ENCODE data around the gene GPR42.

Gene GPR42

DNA sequence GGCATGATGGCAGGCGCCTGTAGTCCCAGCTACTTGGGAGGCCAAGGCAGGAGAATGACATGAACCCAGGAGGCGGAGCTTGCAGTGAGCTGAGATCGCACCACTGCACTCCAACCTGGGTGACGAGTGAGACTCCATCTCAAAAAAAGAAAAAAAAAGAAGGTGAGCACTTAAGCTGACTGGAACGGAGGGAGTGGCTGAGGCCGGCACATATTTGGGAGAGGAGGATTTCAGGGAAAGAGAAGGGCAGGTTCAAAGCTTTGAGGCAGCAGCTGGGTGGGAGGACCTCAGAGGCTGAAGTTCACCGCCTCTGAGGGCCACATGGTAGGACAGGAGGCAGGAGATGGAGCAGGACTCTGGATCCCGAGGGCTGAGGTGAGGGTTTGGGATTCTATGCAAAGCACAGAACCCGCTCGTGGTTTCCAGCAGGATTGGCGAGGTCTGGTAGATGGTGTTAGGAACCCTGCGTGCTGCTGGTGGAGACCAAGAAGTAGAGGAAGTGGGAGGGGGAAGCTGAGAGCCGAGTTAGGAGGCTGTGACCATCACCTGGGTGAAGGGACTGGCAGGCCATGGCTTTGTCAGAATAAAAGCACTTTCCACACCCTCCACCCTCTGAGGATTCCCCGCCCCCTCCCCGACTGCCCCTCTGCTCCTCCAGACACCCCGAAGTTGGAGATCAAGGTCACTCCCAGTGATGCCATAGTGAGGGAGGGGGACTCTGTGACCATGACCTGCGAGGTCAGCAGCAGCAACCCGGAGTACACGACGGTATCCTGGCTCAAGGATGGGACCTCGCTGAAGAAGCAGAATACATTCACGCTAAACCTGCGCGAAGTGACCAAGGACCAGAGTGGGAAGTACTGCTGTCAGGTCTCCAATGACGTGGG, 33.5 kb upstream of the GPR42 start:
- TF ChIP-seq FOXM1 (IDR thresholded peaks at IDR 0.05; ENCODE audit: borderline replicate concordance, low read depth) (no peak), NFIC (IDR thresholded peaks at IDR 0.05) (no peak)

DNA sequence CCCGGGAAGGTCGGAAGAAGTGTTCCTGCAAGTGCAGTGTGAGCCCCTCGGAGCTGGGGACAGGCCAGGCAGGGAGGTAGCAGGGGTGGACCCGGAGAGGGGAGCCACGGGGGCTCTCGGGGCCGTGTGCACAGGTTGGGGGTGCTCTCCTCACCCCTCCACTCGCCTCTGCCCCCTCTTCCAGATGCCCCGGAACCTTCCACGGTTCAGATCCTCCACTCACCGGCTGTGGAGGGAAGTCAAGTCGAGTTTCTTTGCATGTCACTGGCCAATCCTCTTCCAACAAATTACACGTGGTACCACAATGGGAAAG, 32.9 kb upstream of the GPR42 start:
- no peak for TF ChIP-seq EGR1 (IDR thresholded peaks at IDR 0.05)
- TF ChIP-seq MAX (IDR thresholded peaks at IDR 0.05) = no peak
- no peak for TF ChIP-seq USF1 (IDR thresholded peaks at IDR 0.05)

- no peak for TF ChIP-seq NFIC (IDR thresholded peaks at IDR 0.05)
- no peak for TF ChIP-seq TAF1 (IDR thresholded peaks at IDR 0.05; ENCODE audit: low read depth)
- TF ChIP-seq TCF12 (IDR thresholded peaks at IDR 0.05; ENCODE audit: low read depth) = no peak
- no peak for TF ChIP-seq REST (IDR thresholded peaks at IDR 0.05; ENCODE audit: low read depth)
- TF ChIP-seq TEAD4 (IDR thresholded peaks at IDR 0.05) = no peak
- no peak for TF ChIP-seq YY1 (IDR thresholded peaks at IDR 0.05; ENCODE audit: low read depth)
- no peak for TF ChIP-seq MAX (IDR thresholded peaks at IDR 0.05)
- no peak for TF ChIP-seq CEBPB (IDR thresholded peaks at IDR 0.05)
- TF ChIP-seq RAD21 (IDR thresholded peaks at IDR 0.05; ENCODE audit: low read depth) = no peak
- no peak for TF ChIP-seq USF1 (IDR thresholded peaks at IDR 0.05)
- TF ChIP-seq CREB1 (IDR thresholded peaks at IDR 0.05; ENCODE audit: low read depth) = no peak
- TF ChIP-seq EP300 (IDR thresholded peaks at IDR 0.05; ENCODE audit: borderline replicate concordance) = no peak
- no peak for TF ChIP-seq FOXM1 (IDR thresholded peaks at IDR 0.05; ENCODE audit: borderline replicate concordance, low read depth)
- no peak for TF ChIP-seq ZBTB7A (IDR thresholded peaks at IDR 0.05; ENCODE audit: low read depth)
- no peak for TF ChIP-seq EGR1 (IDR thresholded peaks at IDR 0.05)
Observed at GRCh38 chr19:35340431-35340830, 30.4 kb upstream of the GPR42 start.

- TF ChIP-seq TEAD4 (IDR thresholded peaks at IDR 0.05) (no peak), REST (IDR thresholded peaks at IDR 0.05; ENCODE audit: low read depth) (no peak), CEBPB (IDR thresholded peaks at IDR 0.05) (no peak), EGR1 (IDR thresholded peaks at IDR 0.05) (no peak), ZBTB7A (IDR thresholded peaks at IDR 0.05; ENCODE audit: low read depth) (no peak), TAF1 (IDR thresholded peaks at IDR 0.05; ENCODE audit: low read depth) (no peak), YY1 (IDR thresholded peaks at IDR 0.05; ENCODE audit: low read depth) (no peak), RAD21 (IDR thresholded peaks at IDR 0.05; ENCODE audit: low read depth) (no peak), CREB1 (IDR thresholded peaks at IDR 0.05; ENCODE audit: low read depth) (no peak), TCF12 (IDR thresholded peaks at IDR 0.05; ENCODE audit: low read depth) (no peak), EP300 (IDR thresholded peaks at IDR 0.05; ENCODE audit: borderline replicate concordance) (no peak), MAX (IDR thresholded peaks at IDR 0.05) (no peak), NFIC (IDR thresholded peaks at IDR 0.05) (no peak), USF1 (IDR thresholded peaks at IDR 0.05) (no peak), FOXM1 (IDR thresholded peaks at IDR 0.05; ENCODE audit: borderline replicate concordance, low read depth) (no peak)
Observed at GRCh38 chr19:35341006-35341405, 29.9 kb upstream of the GPR42 start.

GRCh38 chr19:35341565-35342225, 29.2 kb upstream of the GPR42 start:
- TF ChIP-seq USF1 (IDR thresholded peaks at IDR 0.05) = no peak
- no peak for TF ChIP-seq TCF12 (IDR thresholded peaks at IDR 0.05; ENCODE audit: low read depth)
- TF ChIP-seq ZBTB7A (IDR thresholded peaks at IDR 0.05; ENCODE audit: low read depth) = no peak
- TF ChIP-seq RAD21 (IDR thresholded peaks at IDR 0.05; ENCODE audit: low read depth) = no peak
- no peak for TF ChIP-seq FOXM1 (IDR thresholded peaks at IDR 0.05; ENCODE audit: borderline replicate concordance, low read depth)
- no peak for TF ChIP-seq REST (IDR thresholded peaks at IDR 0.05; ENCODE audit: low read depth)
- TF ChIP-seq CREB1 (IDR thresholded peaks at IDR 0.05; ENCODE audit: low read depth) = no peak
- no peak for TF ChIP-seq NFIC (IDR thresholded peaks at IDR 0.05)
- no peak for TF ChIP-seq EGR1 (IDR thresholded peaks at IDR 0.05)
- no peak for TF ChIP-seq YY1 (IDR thresholded peaks at IDR 0.05; ENCODE audit: low read depth)

Data from Ishikawa (cell line).